Astrocyte of the spinal cord (primary cell): ENCODE measurements around the gene ETV7.
"Not testable (repeated sequence)": the region's sequence is repeated elsewhere in the genome, so short reads cannot be mapped to it uniquely, and the experiment has no call there.

Source experiments
- DNase-seq: peaks from one replicate; pipeline ENCODE4 v3.0.0; 2011; ENCODE audit warnings: low read depth, low spot score
- H3K4me3 ChIP-seq: 2 replicates; pipeline ENCODE4 v1.5.1; 2011; ENCODE audit warnings: low read depth, mild to moderate bottlenecking, low read length, moderate library complexity
- in situ Hi-C: cut with HindIII; loops from 2 replicates; pipeline ENCODE4 v1.10.0; 2017; ENCODE audit warnings: low sequenced_read_pairs
- TF ChIP-seq, protein P1 (sequence below): IDR thresholded peaks from 2 replicates; pipeline ENCODE4 v1.5.1; 2012; ENCODE audit warnings: low read depth, mild to moderate bottlenecking, low read length, inconsistent platforms

ETV7 gene

GRCh38 chr6:36345681-36346466 lies 41.6 kb downstream of the ETV7 start:
- no peak for DNase-seq
- TF ChIP-seq, protein P1, sequence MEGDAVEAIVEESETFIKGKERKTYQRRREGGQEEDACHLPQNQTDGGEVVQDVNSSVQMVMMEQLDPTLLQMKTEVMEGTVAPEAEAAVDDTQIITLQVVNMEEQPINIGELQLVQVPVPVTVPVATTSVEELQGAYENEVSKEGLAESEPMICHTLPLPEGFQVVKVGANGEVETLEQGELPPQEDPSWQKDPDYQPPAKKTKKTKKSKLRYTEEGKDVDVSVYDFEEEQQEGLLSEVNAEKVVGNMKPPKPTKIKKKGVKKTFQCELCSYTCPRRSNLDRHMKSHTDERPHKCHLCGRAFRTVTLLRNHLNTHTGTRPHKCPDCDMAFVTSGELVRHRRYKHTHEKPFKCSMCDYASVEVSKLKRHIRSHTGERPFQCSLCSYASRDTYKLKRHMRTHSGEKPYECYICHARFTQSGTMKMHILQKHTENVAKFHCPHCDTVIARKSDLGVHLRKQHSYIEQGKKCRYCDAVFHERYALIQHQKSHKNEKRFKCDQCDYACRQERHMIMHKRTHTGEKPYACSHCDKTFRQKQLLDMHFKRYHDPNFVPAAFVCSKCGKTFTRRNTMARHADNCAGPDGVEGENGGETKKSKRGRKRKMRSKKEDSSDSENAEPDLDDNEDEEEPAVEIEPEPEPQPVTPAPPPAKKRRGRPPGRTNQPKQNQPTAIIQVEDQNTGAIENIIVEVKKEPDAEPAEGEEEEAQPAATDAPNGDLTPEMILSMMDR = no peak
- H3K4me3 ChIP-seq = no peak overlapping the region
- in situ Hi-C loops = no loop called here

DNA sequence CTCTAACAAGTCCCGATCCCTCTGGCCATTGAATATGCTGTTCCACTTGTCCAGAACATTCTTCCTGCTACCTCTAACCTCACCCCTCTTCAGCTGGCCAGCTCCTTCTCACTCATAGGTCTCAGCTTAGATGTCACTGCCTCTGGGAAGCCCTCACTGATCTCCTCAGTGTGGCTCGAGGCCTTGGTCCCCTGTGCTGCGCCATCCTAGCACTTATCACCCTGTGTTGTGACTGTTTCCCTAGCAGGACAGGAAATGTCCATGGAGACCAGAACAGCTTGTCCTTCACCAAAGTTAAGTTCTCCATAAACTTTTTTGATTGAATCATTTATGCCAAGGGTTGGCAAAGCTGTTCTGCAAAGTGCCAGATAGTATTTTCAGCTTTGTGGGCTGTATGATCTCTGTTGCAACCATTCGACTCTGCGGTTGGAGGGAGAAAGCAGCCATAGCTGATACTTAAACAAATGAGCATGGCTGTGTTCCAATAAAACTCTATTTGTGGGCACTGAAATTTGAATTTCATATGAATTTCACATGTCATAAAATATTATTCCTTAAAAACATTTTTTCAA lies 44.3 kb downstream of the ETV7 start:
- TF ChIP-seq, protein P1 = no peak
- no peak for DNase-seq
- in situ Hi-C loops = no loop called here
- H3K4me3 ChIP-seq = no peak overlapping the region

- TF ChIP-seq, protein P1 = peak; percentile 99
- in situ Hi-C loops = no loop called here
- peak; percentile 58 for DNase-seq
- no peak overlapping the region for H3K4me3 ChIP-seq
Observed at GRCh38 chr6:36340618-36341454, 46.6 kb downstream of the ETV7 start.

- H3K4me3 ChIP-seq = no peak overlapping the region
Observed at GRCh38 chr6:36340306-36340617, 47.2 kb downstream of the ETV7 start.

GRCh38 chr6:36339146-36339545 lies 48.3 kb downstream of the ETV7 start:
- in situ Hi-C loops = no loop called here
- DNase-seq = no peak
- TF ChIP-seq, protein P1 = no peak
- no peak overlapping the region for H3K4me3 ChIP-seq

More at GRCh38 chr6:36340306-36340617, 47.2 kb downstream of the ETV7 start:
- TF ChIP-seq, protein P1 = no peak
- in situ Hi-C loops = no loop called here
- DNase-seq = no peak

DNA sequence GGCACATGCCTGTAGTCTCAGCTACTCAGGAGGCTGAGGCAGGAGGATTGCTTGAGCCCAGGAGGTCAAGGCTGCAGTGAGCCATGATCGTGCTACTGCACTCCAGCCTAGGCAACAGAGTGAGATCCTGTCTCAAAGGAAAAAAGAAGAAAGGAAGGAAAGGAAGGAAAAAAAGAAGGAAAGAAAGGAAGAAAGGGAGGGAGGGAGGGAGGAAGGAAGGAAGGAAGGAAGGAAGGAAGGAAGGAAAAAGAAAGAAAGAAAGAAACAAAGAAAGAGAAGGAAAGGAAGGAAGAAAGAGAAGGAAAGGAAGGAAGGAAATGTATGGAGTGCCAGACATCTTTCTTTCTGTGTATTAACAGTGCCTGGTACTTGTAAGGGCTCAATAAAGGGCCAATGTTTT lies 49.2 kb downstream of the ETV7 start:
- DNase-seq, in situ Hi-C loops, H3K4me3 ChIP-seq: not testable (repeated sequence)

DNA sequence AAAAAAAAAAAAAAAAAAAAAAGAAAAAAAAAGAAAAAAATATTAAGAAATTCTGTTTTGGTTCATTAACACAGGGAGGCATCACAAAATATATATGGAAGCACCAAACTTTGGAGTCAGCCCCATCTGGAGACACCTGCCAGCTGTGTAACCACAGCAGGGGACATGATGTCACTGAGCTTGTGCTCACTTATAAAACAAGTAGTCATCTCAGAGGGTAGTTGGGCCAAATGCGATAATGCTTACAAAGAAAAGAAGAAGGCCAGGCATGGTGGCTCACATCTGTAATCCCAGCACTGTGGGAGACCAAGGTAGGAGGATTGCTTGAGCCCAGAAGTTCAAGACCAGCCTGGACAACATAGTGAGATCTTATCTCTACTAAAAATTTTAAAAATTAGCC lies 49.7 kb downstream of the ETV7 start:
- in situ Hi-C loops = no loop called here
- H3K4me3 ChIP-seq = no peak overlapping the region
- no peak for DNase-seq
- TF ChIP-seq, protein P1 = no peak
